ENCODE data around the gene MRPL17. TPM values are rescaled to one million over a fixed set of nuclear protein-coding genes. Genes with fewer than 3 reads are reported as not detected.
"Not testable (repeated sequence)": the region's sequence is repeated elsewhere in the genome, so short reads cannot be mapped to it uniquely, and the experiment has no call there.

Gene MRPL17
- total and polyA plus RNA-seq, 9 of the 15 experiments (the other 6 are each of a cell fraction or from before 2014, with no cell fraction given) = 33.9 to 81.6 (median 43.9) TPM

DNA sequence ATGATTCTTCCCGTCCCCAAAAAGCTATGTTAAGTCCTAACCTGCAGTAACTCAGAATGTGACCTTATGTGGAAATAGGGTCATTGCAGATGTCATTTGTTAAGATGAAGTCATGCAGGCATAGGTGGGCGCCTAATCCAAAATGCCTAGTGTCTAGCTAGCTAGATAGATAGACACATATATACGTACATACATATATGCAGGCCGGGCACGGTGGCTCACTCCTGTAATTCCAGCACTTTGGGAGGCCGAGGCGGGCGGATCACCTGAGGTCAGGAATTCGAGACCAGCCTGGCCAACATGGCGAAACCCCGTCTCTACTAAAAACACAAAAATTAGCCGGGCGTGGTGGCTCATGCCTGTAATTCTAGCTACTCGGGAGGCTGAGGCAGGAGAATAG lies 928 bp upstream of the MRPL17 start:
- peak overlapping the region; percentile 67 for H3K27ac ChIP-seq (ENCODE audit: extremely low read depth, low read depth, low read length)
- H4K20me1 ChIP-seq (replicated peaks; ENCODE audit: control insufficient read depth, insufficient read depth, low read length); H3K27me3 ChIP-seq (ENCODE audit: control insufficient read depth in 2 of 2, insufficient read depth in 2 of 2, low read length in 2 of 2); H3K9me1 ChIP-seq (ENCODE audit: control insufficient read depth, insufficient read depth, low read length); ATAC-seq; H3K9me3 ChIP-seq (replicated peaks; ENCODE audit: control insufficient read depth, insufficient read depth, low read depth, low read length); BruUV-seq (replicated peaks); DNase-seq (ENCODE audit: extremely low read depth in 1 of 4, low spot score in 3 of 4); intact Hi-C loops (cut with micrococcal nuclease); H3K4me3 ChIP-seq: not testable (repeated sequence)
- H3K9ac ChIP-seq (ENCODE audit: insufficient read depth in 1 of 2, low read depth in 2 of 2, low read length in 2 of 2) = peak overlapping the region in 1 of 2 experiments; percentile 84; a peak in 2 of 4 replicates
- H3K36me3 ChIP-seq (ENCODE audit: control insufficient read depth, insufficient read depth, low read length) = peaks cover 25% of the 10 kb centered on the region
- H2AFZ ChIP-seq (ENCODE audit: low read depth, low read length) = peak overlapping the region; percentile 91
- in situ Hi-C loops (cut with MboI) = loop anchor here (5.0 kb wide), 1 partner anchor 62 kb away; no protein-coding TSS in a partner anchor
- peak; percentile 11 for FAIRE-seq
- 78% methylated on average over 12 of the region's 14 CpGs for WGBS (ENCODE audit: insufficient coverage, low coverage, missing lambda C conversion rate)
- peaks cover 31% of the 10 kb centered on the region for H3K79me2 ChIP-seq (ENCODE audit: control insufficient read depth, insufficient read depth, low read length)
- POLR2A ChIA-PET = interaction anchor here (1.5 kb wide), 1 partner anchor 202 kb away, joined by 7 read pairs; the partner anchor contains the start of genes ARFIP2 and TIMM10B
- H3K4me2 ChIP-seq (ENCODE audit: insufficient read depth, low read length) = peak overlapping the region; percentile 77
- CTCF ChIA-PET (ENCODE audit: low intra/inter-chr PET ratio) = interaction anchor here (0.7 to 1.8 kb wide), 3 partner anchors 77 to 153 kb away, joined by 3 to 4 read pairs (median 4); no protein-coding TSS in a partner anchor
- TF ChIP-seq, protein P1, sequence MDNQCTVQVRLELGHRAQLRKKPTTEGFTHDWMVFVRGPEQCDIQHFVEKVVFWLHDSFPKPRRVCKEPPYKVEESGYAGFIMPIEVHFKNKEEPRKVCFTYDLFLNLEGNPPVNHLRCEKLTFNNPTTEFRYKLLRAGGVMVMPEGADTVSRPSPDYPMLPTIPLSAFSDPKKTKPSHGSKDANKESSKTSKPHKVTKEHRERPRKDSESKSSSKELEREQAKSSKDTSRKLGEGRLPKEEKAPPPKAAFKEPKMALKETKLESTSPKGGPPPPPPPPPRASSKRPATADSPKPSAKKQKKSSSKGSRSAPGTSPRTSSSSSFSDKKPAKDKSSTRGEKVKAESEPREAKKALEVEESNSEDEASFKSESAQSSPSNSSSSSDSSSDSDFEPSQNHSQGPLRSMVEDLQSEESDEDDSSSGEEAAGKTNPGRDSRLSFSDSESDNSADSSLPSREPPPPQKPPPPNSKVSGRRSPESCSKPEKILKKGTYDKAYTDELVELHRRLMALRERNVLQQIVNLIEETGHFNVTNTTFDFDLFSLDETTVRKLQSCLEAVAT (IDR thresholded peaks at IDR 0.05) = 0 out of 4 replicates have a peak, but pooled peaks of 1 of the 2 experiments have one; percentile 21
- peaks cover 10 to 14% of the 10 kb centered on the region in 2 experiments; a peak in 4 of 5 replicates for H3K4me1 ChIP-seq (replicated peaks in 1 of 2; ENCODE audit: control insufficient read depth in 2 of 2, insufficient read depth in 2 of 2, low read length in 2 of 2)

DNA sequence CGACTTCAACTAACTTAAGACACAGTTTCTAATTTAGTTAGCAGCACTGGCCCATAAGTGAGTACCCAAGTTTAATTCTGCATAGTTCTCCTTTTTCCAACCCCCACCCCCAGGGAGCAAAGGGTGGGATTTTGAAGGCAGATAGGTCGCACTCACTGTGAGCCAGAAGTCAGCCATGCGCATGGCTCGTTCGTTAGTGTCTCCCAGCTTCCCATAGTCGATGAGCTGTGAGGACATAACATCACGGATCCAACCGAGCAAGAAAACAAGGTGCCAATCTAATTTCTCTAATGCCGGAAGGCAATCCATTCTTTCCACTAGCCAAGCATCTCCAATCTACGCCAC lies 577 bp downstream of the MRPL17 start:
- Histone ChIP-seq H3K4me1 (replicated peaks in 1 of 2; ENCODE audit: control insufficient read depth in 2 of 2, insufficient read depth in 2 of 2, low read length in 2 of 2) (peaks cover 10 to 14% of the 10 kb centered on the region in 2 experiments; a peak in 4 of 5 replicates), H3K79me2 (ENCODE audit: control insufficient read depth, insufficient read depth, low read length) (peaks cover 31% of the 10 kb centered on the region), H3K9me1 (ENCODE audit: control insufficient read depth, insufficient read depth, low read length) (peaks cover 3% of the 10 kb centered on the region), H2AFZ (ENCODE audit: low read depth, low read length) (peak overlapping the region; percentile 92), H3K27ac (ENCODE audit: extremely low read depth, low read depth, low read length) (peak overlapping the region; percentile 80), H3K27me3 (ENCODE audit: control insufficient read depth in 2 of 2, insufficient read depth in 2 of 2, low read length in 2 of 2) (no peaks in the 10 kb centered on the region), H3K4me2 (ENCODE audit: insufficient read depth, low read length) (peak overlapping the region; percentile 94), H4K20me1 (replicated peaks; ENCODE audit: control insufficient read depth, insufficient read depth, low read length) (no peaks in the 10 kb centered on the region), H3K36me3 (ENCODE audit: control insufficient read depth, insufficient read depth, low read length) (peaks cover 25% of the 10 kb centered on the region), H3K4me3 (peak overlapping the region; percentile 68), H3K9ac (ENCODE audit: insufficient read depth in 1 of 2, low read depth in 2 of 2, low read length in 2 of 2) (peak overlapping the region; percentile 91 to 98), H3K9me3 (replicated peaks; ENCODE audit: control insufficient read depth, insufficient read depth, low read depth, low read length) (no peaks in the 10 kb centered on the region)
- ATAC-seq (peak; percentile 9), FAIRE-seq (no peak), DNase-seq (ENCODE audit: extremely low read depth in 1 of 4, low spot score in 3 of 4) (no peak)
- WGBS (ENCODE audit: insufficient coverage, low coverage, missing lambda C conversion rate) = 2% methylated on average over 10 of the region's 10 CpGs
- in situ Hi-C loops (cut with MboI) = loop anchor here (5.0 kb wide), 1 partner anchor 60 kb away; no protein-coding TSS in a partner anchor
- TSS peak; percentile 68 for BruUV-seq (replicated peaks)
- CTCF ChIA-PET (ENCODE audit: low intra/inter-chr PET ratio) = interaction anchor here (1.5 to 1.8 kb wide), 2 partner anchors 152 to 244 kb away, joined by 3 to 4 read pairs; no protein-coding TSS in a partner anchor
- intact Hi-C loops (cut with micrococcal nuclease) = loop anchor here (2.0 kb wide), 1 partner anchor 70 kb away; the partner anchor contains the start of gene TAF10
- POLR2A ChIA-PET = interaction anchor here (0.6 to 1.2 kb wide), 4 partner anchors 9 to 37 kb away, joined by 3 to 5 read pairs (median 3); no protein-coding TSS in a partner anchor
- peak; percentile 9; the same call in 1 of the 2 replicates for TF ChIP-seq VEZF1 (CRISPR knock-in tag; IDR thresholded peaks at IDR 0.05)
- TF ChIP-seq GABPB2 (CRISPR knock-in tag; conservative IDR thresholded peaks at IDR 0.05) = no peak
- no peak for TF ChIP-seq SMAD1 (IDR thresholded peaks at IDR 0.05; ENCODE audit: low read depth, low read length, partially characterized antibody)
- TF ChIP-seq USF1 (CRISPR knock-in tag; IDR thresholded peaks at IDR 0.05) = no peak
- no peak for TF ChIP-seq HMG20B (CRISPR knock-in tag; IDR thresholded peaks at IDR 0.05)
- no peak for TF ChIP-seq ARID1B (IDR thresholded peaks at IDR 0.05)
- no peak for TF ChIP-seq BACH1 (tag; IDR thresholded peaks at IDR 0.05)
- no peak for TF ChIP-seq RFX5 (IDR thresholded peaks at IDR 0.05; ENCODE audit: low read depth, low read length)
- 0 out of 2 replicates have a peak, but pooled peaks have one; percentile 22 for TF ChIP-seq GATA2 (CRISPR knock-in tag; IDR thresholded peaks at IDR 0.05)
- no peak for TF ChIP-seq NFE2L1 (tag; IDR thresholded peaks at IDR 0.05; ENCODE audit: borderline replicate concordance, low read depth)

Measured in K562 (cell line).